GM13976 (cell line): ENCODE measurements around the gene ATP10B.
A peak's percentile ranks its signal among the peaks of the same experiment; 100 is the strongest.

Experiments used
- DNase-seq: peaks from one replicate; pipeline ENCODE4 v3.0.0; 2012; ENCODE audit warnings: low spot score
- CTCF ChIP-seq: IDR thresholded peaks from 2 replicates; pipeline ENCODE4 v1.5.1; 2012; ENCODE audit warnings: borderline replicate concordance, mild to moderate bottlenecking; ENCODE audit not compliant: insufficient read depth; ENCODE audit errors: extremely low read depth, missing control alignments, control extremely low read depth
- in situ Hi-C: fragments of 300-500 bp; cut with MboI; formaldehyde crosslinking; loops from one replicate; pipeline ENCODE4 v1.12.0; 2022; ENCODE audit warnings: low sequenced_read_pairs, mixed read lengths, inconsistent platforms; ENCODE audit not compliant: unreplicated experiment

ATP10B gene

GRCh38 chr5:160660132-160660531 lies 191.9 kb downstream of the ATP10B start:
- TF ChIP-seq CTCF, result no peak
- DNase-seq, result no peak
- in situ Hi-C loops, result no loop called here

GRCh38 chr5:160657622-160658458 lies 194.2 kb downstream of the ATP10B start:
- TF ChIP-seq CTCF, result no peak
- in situ Hi-C loops, result no loop called here
- DNase-seq, result no peak

GRCh38 chr5:160657068-160657507 lies 194.9 kb downstream of the ATP10B start:
- in situ Hi-C loops, result no loop called here
- TF ChIP-seq CTCF, result no peak
- no peak for DNase-seq

GRCh38 chr5:160655717-160656116 lies 196.3 kb downstream of the ATP10B start:
- no peak for TF ChIP-seq CTCF
- DNase-seq, result no peak
- in situ Hi-C loops, result no loop called here

GRCh38 chr5:160651692-160652645 lies 200.0 kb downstream of the ATP10B start:
- in situ Hi-C loops, result no loop called here
- no peak for TF ChIP-seq CTCF
- no peak for DNase-seq

GRCh38 chr5:160649304-160649703 lies 202.7 kb downstream of the ATP10B start:
- in situ Hi-C loops, result no loop called here
- no peak for DNase-seq
- peak; percentile 19 for TF ChIP-seq CTCF
